Esophagus squamous epithelium (tissue), 4 donors: ENCODE measurements around the gene ASB18.

Source experiments
- POLR2A ChIP-seq, 4 donors: fragments of 450-650 bp; IDR thresholded peaks; one replicate each; pipeline ENCODE4 v1.6.1; 2017; ENCODE audit warnings: antibody characterized with exemption in 4 of 4, mild to moderate bottlenecking in 4 of 4, moderate library complexity in 3 of 4
- TF ChIP-seq, protein P1 (sequence below), 6 experiments: fragments of 450-650 bp in 4 of 6; fragments of 200-600 bp in 2 of 6; sonication (generic) in 2 of 6; IDR thresholded peaks; one replicate each; pipeline ENCODE4 v1.5.1; 2016 to 2019; ENCODE audit warnings: antibody characterized with exemption in 6 of 6, mild to moderate bottlenecking in 4 of 6, moderate library complexity in 4 of 6

DNA sequence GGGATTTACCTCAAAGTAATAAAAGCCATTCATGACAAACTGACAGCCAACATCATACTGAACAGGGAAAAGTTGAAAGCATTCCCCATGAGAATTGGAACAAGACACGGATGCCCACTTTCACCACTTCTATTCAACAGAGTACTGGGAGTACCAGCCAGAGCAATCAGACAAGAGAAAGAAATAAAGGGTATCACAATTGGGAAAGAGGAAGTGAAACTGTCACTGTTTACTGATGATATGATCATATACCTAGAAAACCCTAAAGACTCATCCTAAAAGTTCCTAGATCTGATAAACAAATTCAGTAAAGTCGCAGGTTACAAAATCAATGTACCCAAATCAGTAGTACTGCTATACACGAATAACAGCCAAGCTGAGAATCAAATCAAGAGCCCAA lies 17.2 kb upstream of the ASB18 start:
- TF ChIP-seq, protein P1, sequence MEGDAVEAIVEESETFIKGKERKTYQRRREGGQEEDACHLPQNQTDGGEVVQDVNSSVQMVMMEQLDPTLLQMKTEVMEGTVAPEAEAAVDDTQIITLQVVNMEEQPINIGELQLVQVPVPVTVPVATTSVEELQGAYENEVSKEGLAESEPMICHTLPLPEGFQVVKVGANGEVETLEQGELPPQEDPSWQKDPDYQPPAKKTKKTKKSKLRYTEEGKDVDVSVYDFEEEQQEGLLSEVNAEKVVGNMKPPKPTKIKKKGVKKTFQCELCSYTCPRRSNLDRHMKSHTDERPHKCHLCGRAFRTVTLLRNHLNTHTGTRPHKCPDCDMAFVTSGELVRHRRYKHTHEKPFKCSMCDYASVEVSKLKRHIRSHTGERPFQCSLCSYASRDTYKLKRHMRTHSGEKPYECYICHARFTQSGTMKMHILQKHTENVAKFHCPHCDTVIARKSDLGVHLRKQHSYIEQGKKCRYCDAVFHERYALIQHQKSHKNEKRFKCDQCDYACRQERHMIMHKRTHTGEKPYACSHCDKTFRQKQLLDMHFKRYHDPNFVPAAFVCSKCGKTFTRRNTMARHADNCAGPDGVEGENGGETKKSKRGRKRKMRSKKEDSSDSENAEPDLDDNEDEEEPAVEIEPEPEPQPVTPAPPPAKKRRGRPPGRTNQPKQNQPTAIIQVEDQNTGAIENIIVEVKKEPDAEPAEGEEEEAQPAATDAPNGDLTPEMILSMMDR (IDR thresholded peaks at IDR 0.05): no peak
- TF ChIP-seq POLR2A (IDR thresholded peaks at IDR 0.05): no peak
